Activated CD4-positive, CD25-positive, alpha-beta regulatory T cell treated with anti-CD3 and anti-CD28 coated beads, Interleukin-2, amount 50 U/mL, for 72 hours (primary cell): ENCODE measurements around the gene KDM7A.

Experiments used
- DNase-seq: peaks from one replicate; pipeline ENCODE4 v3.0.0; 2021

KDM7A gene

DNA sequence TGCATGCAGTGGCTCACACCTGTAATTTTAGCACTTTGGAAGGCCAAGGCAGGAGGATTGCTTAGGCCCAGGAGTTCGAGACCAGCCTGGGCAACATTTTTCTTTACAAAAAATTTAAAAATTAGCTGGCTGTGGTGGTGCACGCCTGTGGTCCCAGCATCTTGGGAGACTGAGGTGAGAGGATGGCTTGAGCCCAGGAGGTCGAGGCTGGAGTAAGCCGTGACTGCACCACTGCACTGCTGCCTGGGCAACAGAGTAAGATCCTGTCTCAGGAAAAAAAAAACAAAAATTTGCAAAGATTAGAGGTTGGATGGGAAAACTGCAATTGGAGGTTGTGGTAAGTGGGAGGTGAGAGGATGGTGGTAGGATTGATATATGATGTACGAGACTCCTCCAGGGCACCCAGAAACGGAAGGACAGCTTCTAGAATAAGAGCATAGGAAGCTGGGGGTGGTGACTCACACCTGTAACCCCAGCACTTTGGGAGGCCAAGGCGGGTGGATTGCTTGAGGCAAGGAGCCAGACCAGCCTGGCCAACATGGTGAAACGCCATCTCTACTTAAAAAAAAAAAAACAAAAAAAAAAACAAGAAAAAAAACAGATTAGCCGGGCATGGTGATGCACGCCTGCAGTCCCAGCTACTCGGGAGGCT lies 94.9 kb downstream of the KDM7A start:
- DNase-seq = no peak

DNA sequence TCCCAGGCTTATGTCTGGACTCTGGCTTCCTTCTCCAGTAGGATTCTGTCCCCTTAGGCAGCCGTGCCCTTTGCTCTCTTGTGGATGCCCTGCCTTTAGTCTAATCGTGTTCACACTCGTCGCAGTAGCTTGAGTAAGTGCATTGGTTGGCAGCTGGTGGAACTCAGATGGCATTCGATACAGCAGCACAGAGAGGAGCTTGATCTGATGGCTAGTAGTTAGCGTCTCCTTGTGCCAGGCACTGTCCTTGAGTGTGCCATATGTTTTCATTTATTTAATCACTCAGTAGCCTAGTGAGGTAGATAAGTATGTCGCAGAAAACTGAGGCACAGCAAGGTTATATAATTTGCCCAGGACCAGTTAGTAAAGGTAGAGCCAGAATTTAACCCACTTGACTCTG lies 95.9 kb downstream of the KDM7A start:
- no peak for DNase-seq

- DNase-seq = no peak
These were observed 97.7 kb downstream of the KDM7A start for GRCh38 chr7:140079121-140079536.

DNA sequence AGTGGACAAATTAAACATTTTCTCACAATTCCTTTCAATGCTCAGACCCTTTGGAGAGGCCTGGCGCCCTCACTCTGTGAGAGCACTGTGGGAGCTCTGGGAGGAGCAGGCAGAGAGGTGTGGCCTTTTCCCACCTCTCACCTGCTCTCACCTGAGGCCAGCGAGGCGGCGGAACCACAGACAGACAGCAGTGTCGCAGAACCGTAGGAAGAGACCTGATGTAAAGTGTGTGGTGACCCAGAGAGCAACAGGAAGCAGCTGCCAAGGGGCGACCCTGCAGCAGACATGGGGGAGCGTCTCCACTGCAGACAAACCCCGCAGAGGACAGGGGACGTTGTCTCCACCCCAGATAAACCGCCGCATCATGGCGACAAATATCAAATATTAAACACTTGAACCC lies 98.4 kb downstream of the KDM7A start:
- no peak for DNase-seq

- no peak for DNase-seq
These were observed 102.0 kb downstream of the KDM7A start for GRCh38 chr7:140074780-140075179.

- no peak for DNase-seq
These were observed 106.2 kb downstream of the KDM7A start for GRCh38 chr7:140070546-140070945.

DNA sequence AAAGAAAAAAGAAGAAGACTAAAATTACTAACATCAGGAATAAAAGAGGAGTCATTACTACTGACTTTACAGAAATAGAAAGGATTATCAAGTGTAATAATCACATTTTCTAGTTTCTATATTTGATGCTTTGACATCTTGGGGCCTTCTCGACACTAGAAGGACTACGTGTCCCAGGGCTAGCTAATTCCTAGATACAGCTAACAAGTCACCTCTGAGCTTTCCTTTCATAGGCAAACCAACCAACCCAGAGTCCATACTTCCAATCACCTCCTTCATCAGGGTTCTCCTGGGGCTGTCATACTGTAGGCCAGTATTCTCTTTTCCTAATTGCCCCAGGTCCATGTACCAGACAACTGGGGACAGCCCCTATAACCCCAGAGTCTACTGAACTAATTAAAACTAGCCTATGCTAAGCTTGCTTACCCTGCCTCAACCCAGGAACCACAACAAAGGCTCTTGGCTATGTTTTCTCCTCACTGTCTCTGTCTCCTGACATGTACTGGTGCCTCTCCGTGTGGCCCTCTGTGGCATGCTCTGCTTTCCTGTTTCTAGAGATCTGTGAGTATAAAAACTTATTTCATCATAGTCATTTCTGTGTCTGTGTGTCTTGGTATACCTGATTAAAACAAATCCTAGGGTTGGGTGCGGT lies 107.4 kb downstream of the KDM7A start:
- DNase-seq = no peak

GRCh38 chr7:140068033-140068432 lies 108.8 kb downstream of the KDM7A start:
- no peak for DNase-seq

DNA sequence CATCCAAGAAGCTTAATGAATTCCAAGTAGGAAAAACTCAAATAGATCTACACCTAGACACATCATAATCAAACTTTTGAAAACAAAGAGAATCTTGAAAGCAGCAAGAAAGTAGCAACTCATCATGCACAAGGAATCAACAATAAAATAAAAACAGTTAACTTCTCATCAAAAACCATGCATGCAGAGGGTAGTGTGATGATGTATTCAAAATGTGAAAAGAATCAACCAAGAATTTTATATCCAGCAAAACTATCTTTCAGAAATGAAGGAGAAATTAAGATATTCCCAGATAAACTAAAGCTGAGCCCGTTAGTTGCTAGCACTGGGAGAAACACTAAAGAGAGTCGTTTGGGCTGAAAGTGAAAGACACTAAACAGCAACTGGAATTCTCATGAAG lies 109.7 kb downstream of the KDM7A start:
- no peak for DNase-seq

DNA sequence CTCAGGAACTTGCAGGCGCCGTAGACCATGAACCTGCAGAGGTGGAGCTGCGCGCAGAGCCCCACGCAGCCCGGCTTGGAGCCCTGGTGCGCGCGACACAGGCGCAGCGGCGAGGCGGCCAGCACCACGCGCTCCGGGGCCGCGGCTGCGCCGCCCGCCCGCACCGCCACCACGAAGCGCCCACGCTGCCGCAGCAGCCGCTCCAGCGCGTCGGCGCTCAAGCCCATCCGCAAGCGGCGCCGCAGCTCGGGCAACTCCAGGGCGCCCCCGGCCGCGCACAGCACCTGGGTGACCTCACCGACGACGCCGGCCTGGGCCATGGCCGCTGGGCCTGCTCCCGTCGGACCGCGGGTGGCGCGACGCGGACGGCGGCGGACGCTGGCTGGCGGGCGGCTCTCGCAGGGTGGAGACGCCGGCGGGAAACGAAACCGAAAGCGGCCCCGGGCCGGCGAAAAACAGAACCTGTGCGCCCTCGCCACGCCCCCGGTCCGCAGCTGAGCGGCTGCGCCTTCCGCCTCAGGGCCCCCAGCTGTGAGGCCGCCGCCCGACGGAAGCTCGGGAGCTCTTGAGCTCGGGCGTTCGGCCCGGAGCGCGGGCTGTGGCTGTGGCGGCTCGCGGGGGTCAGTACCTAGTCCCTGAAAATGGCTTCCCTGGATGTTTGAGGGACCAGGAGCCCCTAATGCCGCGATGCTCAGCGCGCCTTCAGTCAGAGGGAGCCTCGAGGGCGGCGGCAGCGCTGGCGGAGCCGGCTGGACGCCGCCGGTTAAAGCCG lies 114.1 kb downstream of the KDM7A start, which contains the start of gene PARP12:
TSS of gene PARP12 (minus strand) at position 424 of the 772 bp plus-strand sequence. CDS start at position 320, 104 bp downstream.
- DNase-seq = peak; percentile 92

DNA sequence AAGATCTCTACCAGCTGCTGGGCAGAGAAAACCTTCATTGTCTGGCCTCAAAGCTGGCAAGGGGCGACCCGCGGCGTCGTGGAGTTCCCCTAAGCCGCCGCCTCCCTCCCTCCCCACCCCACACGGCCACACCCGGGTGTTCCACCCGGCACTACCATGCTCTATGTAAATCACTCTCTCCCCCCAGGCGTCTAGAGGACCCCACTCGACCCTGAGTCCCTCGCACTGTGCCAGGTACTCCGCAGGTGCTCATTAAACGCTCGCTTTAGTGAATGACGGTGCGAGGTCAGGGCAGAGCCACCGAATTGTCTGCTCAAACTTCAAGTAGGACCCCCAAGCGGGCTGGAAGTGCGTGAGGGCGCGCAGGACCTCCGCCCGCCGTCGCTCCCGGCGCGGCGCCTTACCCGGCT lies 114.7 kb downstream of the KDM7A start:
- no peak for DNase-seq

GRCh38 chr7:140061607-140061930 lies 115.2 kb downstream of the KDM7A start:
- DNase-seq = no peak

GRCh38 chr7:140060788-140061606 lies 115.8 kb downstream of the KDM7A start:
- DNase-seq = no peak

GRCh38 chr7:140060243-140060630 lies 116.5 kb downstream of the KDM7A start:
- no peak for DNase-seq

GRCh38 chr7:140059273-140060242 lies 117.2 kb downstream of the KDM7A start:
- no peak for DNase-seq

DNA sequence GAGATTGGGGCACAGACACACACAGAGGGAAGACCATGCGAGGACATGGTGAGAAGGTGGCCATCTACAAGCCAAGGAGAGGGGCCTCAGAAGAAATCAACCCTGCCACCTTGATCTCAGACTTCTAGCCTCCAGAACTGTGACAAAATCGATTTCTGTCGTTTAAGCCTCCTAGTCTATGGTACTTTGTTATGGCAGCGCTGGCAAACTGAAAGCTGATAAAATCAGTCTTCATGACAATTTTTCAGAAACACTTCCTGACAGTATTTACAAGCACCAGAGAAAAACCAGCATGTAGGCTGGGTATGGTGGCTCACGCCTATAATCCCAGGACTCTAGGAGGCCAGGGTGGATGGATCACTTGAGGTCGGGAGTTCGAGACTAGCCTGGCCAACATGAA lies 118.3 kb downstream of the KDM7A start:
- DNase-seq = no peak

- DNase-seq = no peak
These were observed 119.6 kb downstream of the KDM7A start for GRCh38 chr7:140057143-140057535.

GRCh38 chr7:140056431-140057142 lies 120.2 kb downstream of the KDM7A start:
- no peak for DNase-seq

DNA sequence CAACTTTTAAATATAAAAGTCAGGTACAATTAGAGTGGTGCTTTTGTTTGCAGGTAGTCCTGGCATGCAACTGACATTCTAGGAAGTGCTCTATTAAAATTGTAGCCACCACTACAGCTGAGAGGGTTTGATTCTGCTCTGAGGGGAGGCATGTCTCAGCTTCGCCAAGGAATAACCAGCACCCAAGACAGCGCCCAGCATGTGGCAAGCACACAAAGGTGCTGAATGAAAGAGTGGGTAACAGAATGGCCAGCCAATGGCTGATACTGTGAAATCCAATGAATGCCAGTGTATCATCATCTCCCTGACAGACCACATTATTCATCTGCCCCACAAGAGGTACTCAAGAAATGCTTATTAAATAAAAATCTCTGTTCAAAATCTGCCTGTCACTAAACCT lies 121.0 kb downstream of the KDM7A start:
- DNase-seq = no peak

- DNase-seq = no peak
These were observed 122.0 kb downstream of the KDM7A start for GRCh38 chr7:140054751-140055150.

DNA sequence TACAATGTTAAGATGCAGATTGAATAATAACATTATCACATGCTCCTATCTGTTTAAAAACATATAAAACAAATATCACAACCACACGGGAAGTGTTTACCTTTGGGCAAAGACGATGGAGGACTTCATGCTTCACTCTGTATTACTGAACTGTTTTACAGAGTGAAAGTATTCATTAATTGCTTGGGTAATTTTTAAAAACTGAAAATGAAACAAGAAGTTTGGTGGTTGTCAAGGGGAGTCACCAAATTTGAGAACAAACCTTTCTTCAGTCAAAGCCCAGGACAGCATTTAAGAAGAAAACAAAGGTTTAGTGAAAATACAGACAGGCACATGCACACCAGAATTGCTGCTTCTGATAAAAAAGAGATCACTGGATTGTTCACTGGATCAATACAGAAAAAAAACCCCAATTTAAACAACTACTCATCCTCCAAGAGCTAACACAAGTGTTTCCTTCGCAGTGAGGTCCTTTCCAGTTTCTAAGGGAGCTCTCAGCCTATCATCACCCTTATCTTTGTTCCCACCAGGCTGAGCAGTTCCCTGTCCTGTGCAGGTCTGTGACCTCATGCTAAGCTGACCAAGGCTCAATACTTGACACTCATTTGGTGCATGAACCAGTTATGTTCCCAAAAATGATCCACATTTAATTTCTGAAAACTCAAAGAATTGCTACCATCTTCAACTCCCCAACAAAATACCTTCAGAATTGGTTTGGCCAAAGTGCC lies 122.8 kb downstream of the KDM7A start:
- no peak for DNase-seq
